ENCODE results near the gene TOMM20. TPM values are rescaled to one million over a fixed set of nuclear protein-coding genes. Genes with fewer than 3 reads are reported as not detected.
"Not testable (repeated sequence)": the region's sequence is repeated elsewhere in the genome, so short reads cannot be mapped to it uniquely, and the experiment has no call there.

TOMM20 gene
- total RNA-seq, 1 experiment from 2014 or later: 184 TPM

GRCh38 chr1:235073331-235073967, 55.2 kb downstream of the TOMM20 start:
- ChIA-PET CTCF (interaction anchor here (1.0 to 1.5 kb wide), 4 partner anchors 10 to 574 kb away, joined by 3 read pairs; no protein-coding TSS in a partner anchor), POLR2A (no interaction called here)
- no peak for DNase-seq (ENCODE audit: low spot score)
- Mint-ChIP-seq H3K27ac (no peak overlapping the region), H3K27me3 (ENCODE audit: low read depth) (no peaks in the 10 kb centered on the region), H3K36me3 (no peaks in the 10 kb centered on the region), H3K9me3 (no peaks in the 10 kb centered on the region), H3K4me3 (no peak overlapping the region), H3K4me1 (peaks cover 12% of the 10 kb centered on the region)
- TF ChIP-seq GABPB1 (CRISPR knock-in tag; IDR thresholded peaks at IDR 0.05) (peak; percentile 79), AR (CRISPR knock-in tag; IDR thresholded peaks at IDR 0.05) (no peak), GTF2I (CRISPR knock-in tag; conservative IDR thresholded peaks at IDR 0.05) (no peak)
- TF ChIP-seq, protein P1, sequence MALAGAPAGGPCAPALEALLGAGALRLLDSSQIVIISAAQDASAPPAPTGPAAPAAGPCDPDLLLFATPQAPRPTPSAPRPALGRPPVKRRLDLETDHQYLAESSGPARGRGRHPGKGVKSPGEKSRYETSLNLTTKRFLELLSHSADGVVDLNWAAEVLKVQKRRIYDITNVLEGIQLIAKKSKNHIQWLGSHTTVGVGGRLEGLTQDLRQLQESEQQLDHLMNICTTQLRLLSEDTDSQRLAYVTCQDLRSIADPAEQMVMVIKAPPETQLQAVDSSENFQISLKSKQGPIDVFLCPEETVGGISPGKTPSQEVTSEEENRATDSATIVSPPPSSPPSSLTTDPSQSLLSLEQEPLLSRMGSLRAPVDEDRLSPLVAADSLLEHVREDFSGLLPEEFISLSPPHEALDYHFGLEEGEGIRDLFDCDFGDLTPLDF (CRISPR knock-in tag; IDR thresholded peaks at IDR 0.05): no peak
- ATAC-seq: no peak

DNA sequence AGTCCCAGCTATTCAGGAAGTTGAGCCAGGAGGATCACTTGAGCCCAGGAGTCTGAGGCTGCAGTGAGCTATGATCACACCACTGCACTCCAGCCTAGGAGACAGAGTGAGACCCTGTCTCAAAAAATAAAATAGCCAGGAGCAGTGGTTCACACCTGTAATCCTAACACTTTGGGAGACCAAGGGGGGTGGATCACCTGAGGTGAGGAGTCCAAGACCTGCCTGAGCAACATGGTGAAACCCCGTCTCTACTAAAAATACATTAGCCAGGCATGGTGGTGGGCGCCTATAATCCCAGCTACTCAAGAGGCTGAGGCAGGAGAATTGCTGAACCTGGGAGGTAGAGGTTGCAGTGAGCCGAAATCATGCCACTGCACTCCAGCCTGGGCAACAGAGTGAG, 56.1 kb downstream of the TOMM20 start:
- DNase-seq (ENCODE audit: low spot score); H3K4me3 Mint-ChIP-seq; H3K9me3 Mint-ChIP-seq; H3K27me3 Mint-ChIP-seq (ENCODE audit: low read depth); H3K27ac Mint-ChIP-seq; ATAC-seq; POLR2A ChIA-PET; H3K36me3 Mint-ChIP-seq: not testable (repeated sequence)
- H3K4me1 Mint-ChIP-seq: peaks cover 20% of the 10 kb centered on the region
- CTCF ChIA-PET: interaction anchor here (1.5 kb wide), 1 partner anchor 11 kb away, joined by 3 read pairs; no protein-coding TSS in a partner anchor

DNA sequence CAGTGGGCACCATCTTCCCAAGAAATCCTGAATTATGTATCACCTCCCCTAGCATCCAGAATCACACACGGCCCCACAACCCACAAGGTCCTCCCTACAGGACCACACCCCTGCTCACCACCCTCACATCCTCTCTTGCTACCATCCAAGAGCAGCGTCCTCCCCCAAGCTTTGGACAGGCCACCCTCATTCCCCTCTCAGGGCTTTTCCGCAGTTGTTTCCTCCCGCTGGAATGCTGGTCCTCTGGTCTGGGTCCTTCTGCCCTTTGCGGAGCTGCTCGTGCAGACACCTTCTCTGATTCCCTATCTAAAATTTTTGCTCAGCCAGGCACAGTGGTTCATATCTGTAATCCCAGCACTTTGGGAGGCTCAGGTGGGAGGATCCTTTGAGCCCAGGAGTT, 56.5 kb downstream of the TOMM20 start:
- TF ChIP-seq ZNF219 (CRISPR knock-in tag; IDR thresholded peaks at IDR 0.05; ENCODE audit: borderline replicate concordance): no peak
- TF ChIP-seq ZNF425 (CRISPR knock-in tag; conservative IDR thresholded peaks at IDR 0.05): no peak
- TF ChIP-seq ZNF232 (CRISPR knock-in tag; IDR thresholded peaks at IDR 0.05): no peak
- TF ChIP-seq, protein P2, sequence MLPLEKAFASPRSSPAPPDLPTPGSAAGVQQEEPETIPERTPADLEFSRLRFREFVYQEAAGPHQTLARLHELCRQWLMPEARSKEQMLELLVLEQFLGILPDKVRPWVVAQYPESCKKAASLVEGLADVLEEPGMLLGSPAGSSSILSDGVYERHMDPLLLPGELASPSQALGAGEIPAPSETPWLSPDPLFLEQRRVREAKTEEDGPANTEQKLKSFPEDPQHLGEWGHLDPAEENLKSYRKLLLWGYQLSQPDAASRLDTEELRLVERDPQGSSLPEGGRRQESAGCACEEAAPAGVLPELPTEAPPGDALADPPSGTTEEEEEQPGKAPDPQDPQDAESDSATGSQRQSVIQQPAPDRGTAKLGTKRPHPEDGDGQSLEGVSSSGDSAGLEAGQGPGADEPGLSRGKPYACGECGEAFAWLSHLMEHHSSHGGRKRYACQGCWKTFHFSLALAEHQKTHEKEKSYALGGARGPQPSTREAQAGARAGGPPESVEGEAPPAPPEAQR (CRISPR knock-in tag; IDR thresholded peaks at IDR 0.05): no peak
- no peak for TF ChIP-seq JUN (CRISPR knock-in tag; IDR thresholded peaks at IDR 0.05)
- no peak for TF ChIP-seq NR2C2 (CRISPR knock-in tag; IDR thresholded peaks at IDR 0.05)
- TF ChIP-seq, protein P3, sequence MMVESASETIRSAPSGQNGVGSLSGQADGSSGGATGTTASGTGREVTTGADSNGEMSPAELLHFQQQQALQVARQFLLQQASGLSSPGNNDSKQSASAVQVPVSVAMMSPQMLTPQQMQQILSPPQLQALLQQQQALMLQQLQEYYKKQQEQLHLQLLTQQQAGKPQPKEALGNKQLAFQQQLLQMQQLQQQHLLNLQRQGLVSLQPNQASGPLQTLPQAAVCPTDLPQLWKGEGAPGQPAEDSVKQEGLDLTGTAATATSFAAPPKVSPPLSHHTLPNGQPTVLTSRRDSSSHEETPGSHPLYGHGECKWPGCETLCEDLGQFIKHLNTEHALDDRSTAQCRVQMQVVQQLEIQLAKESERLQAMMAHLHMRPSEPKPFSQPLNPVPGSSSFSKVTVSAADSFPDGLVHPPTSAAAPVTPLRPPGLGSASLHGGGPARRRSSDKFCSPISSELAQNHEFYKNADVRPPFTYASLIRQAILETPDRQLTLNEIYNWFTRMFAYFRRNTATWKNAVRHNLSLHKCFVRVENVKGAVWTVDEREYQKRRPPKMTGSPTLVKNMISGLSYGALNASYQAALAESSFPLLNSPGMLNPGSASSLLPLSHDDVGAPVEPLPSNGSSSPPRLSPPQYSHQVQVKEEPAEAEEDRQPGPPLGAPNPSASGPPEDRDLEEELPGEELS (CRISPR knock-in tag; IDR thresholded peaks at IDR 0.05): no peak
- Mint-ChIP-seq H3K9me3 (no peaks in the 10 kb centered on the region), H3K27ac (no peak overlapping the region), H3K4me3 (no peak overlapping the region), H3K27me3 (ENCODE audit: low read depth) (no peaks in the 10 kb centered on the region), H3K4me1 (peaks cover 24% of the 10 kb centered on the region), H3K36me3 (no peaks in the 10 kb centered on the region)
- ATAC-seq: no peak
- DNase-seq (ENCODE audit: low spot score): no peak
- ChIA-PET POLR2A (no interaction called here), CTCF (interaction anchor here (1.5 kb wide), 1 partner anchor 12 kb away, joined by 3 read pairs; no protein-coding TSS in a partner anchor)
